ENCODE results near the gene PSMA2. TPM values are rescaled to one million over a fixed set of nuclear protein-coding genes. Genes with fewer than 3 reads are reported as not detected.

The PSMA2 gene
- total RNA-seq, 1 donor from 2014 or later = 77.7 TPM

- H3K9me3 ChIP-seq (replicated peaks) = no peaks in the 10 kb centered on the region
- no peak for DNase-seq
- H3K4me1 ChIP-seq = no peaks in the 10 kb centered on the region
- H3K36me3 ChIP-seq = no peaks in the 10 kb centered on the region
- intact Hi-C loops (cut with micrococcal nuclease) = no loop called here
- H3K27me3 ChIP-seq (ENCODE audit: low read depth) = no peaks in the 10 kb centered on the region
- H3K27ac ChIP-seq (replicated peaks) = no peak overlapping the region
- no peak overlapping the region for H3K4me3 ChIP-seq
- TF ChIP-seq CTCF (IDR thresholded peaks at IDR 0.05; ENCODE audit: borderline replicate concordance) = no peak
These were observed 18.4 kb upstream of the PSMA2 start for GRCh38 chr7:42950417-42950816.

GRCh38 chr7:42947521-42947920 is 15.5 kb upstream of the PSMA2 start:
- no peak for DNase-seq
- no peaks in the 10 kb centered on the region for H3K4me1 ChIP-seq
- intact Hi-C loops (cut with micrococcal nuclease) = loop anchor here (10.0 kb wide), 1 partner anchor 317 kb away; no protein-coding TSS in a partner anchor
- no peak for TF ChIP-seq CTCF (IDR thresholded peaks at IDR 0.05; ENCODE audit: borderline replicate concordance)
- no peaks in the 10 kb centered on the region for H3K36me3 ChIP-seq
- H3K4me3 ChIP-seq = no peak overlapping the region
- H3K27ac ChIP-seq (replicated peaks) = no peak overlapping the region
- no peaks in the 10 kb centered on the region for H3K27me3 ChIP-seq (ENCODE audit: low read depth)
- H3K9me3 ChIP-seq (replicated peaks) = no peaks in the 10 kb centered on the region

- no peak for TF ChIP-seq CTCF (IDR thresholded peaks at IDR 0.05; ENCODE audit: borderline replicate concordance)
- Histone ChIP-seq H3K9me3 (replicated peaks) (no peaks in the 10 kb centered on the region), H3K36me3 (no peaks in the 10 kb centered on the region), H3K4me3 (no peak overlapping the region), H3K27me3 (ENCODE audit: low read depth) (no peaks in the 10 kb centered on the region), H3K27ac (replicated peaks) (no peak overlapping the region), H3K4me1 (no peaks in the 10 kb centered on the region)
- DNase-seq = no peak
- intact Hi-C loops (cut with micrococcal nuclease) = loop anchor here (10.0 kb wide), 1 partner anchor 318 kb away; no protein-coding TSS in a partner anchor
These were observed 14.6 kb upstream of the PSMA2 start for GRCh38 chr7:42946627-42946950.

- H3K9me3 ChIP-seq (replicated peaks) = no peaks in the 10 kb centered on the region
- H3K4me3 ChIP-seq = no peak overlapping the region
- no peak for DNase-seq
- no peak overlapping the region for H3K27ac ChIP-seq (replicated peaks)
- H3K36me3 ChIP-seq = no peaks in the 10 kb centered on the region
- no peaks in the 10 kb centered on the region for H3K4me1 ChIP-seq
- intact Hi-C loops (cut with micrococcal nuclease) = loop anchor here (10.0 kb wide), 1 partner anchor 319 kb away; no protein-coding TSS in a partner anchor
- no peak for TF ChIP-seq CTCF (IDR thresholded peaks at IDR 0.05; ENCODE audit: borderline replicate concordance)
- no peaks in the 10 kb centered on the region for H3K27me3 ChIP-seq (ENCODE audit: low read depth)
These were observed 14.1 kb upstream of the PSMA2 start for GRCh38 chr7:42945821-42946626.

- peak; percentile 74 for DNase-seq
- intact Hi-C loops (cut with micrococcal nuclease) = loop anchor here (5.0 to 10.0 kb wide), 2 partner anchors 166 to 324 kb away; no protein-coding TSS in a partner anchor
These were observed 9.2 kb upstream of the PSMA2 start for GRCh38 chr7:42940985-42941847.

More at GRCh38 chr7:42940985-42941847, 9.2 kb upstream of the PSMA2 start:
- Histone ChIP-seq H3K36me3 (peaks cover 37% of the 10 kb centered on the region), H3K4me1 (no peaks in the 10 kb centered on the region), H3K27me3 (ENCODE audit: low read depth) (no peaks in the 10 kb centered on the region), H3K4me3 (no peak overlapping the region), H3K27ac (replicated peaks) (no peak overlapping the region), H3K9me3 (replicated peaks) (no peaks in the 10 kb centered on the region)
- peak; percentile 90 for TF ChIP-seq CTCF (IDR thresholded peaks at IDR 0.05; ENCODE audit: borderline replicate concordance)

Data from left ventricle myocardium inferior (tissue), 1 donor.